Fibroblast of skin of back (primary cell): ENCODE measurements around the gene VRK3.
"Not testable (repeated sequence)": the region's sequence is repeated elsewhere in the genome, so short reads cannot be mapped to it uniquely, and the experiment has no call there.

Experiments used
- DNase-seq: peaks from one replicate; pipeline ENCODE4 v3.0.0-alpha.2; 2013

Gene VRK3

DNA sequence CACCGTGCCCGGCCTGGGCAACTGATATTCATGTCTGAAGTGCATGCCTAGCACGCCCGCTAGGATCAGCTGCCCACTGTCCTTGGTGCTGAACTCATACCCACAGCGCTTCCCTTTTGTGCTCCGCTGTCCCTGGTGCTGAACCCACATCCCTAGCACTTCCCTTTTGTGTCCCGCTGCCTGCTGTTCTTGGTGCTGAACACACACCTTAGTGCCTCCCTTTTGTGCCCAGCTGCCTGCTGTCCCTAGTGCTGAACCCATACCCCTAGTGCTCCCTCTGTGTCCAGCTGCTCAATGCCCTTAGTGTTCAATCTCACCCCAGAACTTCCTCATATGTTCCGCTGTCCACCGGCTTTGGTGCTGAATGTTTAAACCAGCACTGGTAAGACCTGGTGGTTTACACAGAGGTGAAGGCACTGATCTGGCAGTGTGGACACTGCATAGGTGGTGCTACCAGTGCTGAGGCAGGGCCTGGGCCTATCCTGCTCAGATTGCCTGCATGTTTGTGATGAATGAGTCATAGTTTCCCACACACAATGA is 37.9 kb downstream of the VRK3 start:
- DNase-seq, result peak; percentile 89

DNA sequence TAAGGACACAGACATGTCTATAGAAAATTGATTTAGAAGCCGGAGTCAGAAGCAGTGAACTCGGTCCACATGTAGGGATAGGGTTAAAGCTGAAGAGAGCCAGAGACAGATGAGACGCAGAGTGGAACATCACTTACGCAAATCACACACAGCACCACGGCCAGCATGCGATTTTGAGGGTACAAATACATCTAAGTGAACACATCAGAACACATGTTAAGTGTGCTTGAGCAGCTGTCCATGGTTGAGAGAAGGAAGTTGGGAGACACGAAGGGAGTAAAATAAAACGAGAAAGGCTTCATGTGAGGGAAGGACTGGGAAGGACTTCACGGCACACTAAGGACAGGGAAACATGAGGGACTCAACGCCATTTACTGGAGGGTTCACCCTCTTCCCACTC is 38.8 kb downstream of the VRK3 start:
- DNase-seq, result no peak

DNA sequence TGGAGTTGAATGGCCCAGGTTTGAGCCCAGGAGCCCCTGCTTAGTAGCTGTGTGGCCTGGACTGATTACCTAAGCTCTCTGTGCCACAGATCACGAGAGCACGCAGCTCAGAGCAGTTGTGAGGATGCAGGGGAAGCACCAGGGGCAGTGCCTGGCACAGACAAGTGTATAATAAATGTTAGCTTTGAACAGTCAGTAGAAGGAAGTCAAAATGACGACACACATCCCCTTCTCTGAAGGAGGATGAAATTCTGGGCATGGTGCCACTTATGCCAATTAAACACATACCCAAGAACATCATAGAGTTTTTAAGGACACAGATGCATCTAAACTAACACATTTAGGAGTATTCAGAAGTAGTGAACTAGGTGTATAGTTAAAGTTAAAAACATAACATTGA is 39.3 kb downstream of the VRK3 start:
- peak; percentile 6 for DNase-seq

DNA sequence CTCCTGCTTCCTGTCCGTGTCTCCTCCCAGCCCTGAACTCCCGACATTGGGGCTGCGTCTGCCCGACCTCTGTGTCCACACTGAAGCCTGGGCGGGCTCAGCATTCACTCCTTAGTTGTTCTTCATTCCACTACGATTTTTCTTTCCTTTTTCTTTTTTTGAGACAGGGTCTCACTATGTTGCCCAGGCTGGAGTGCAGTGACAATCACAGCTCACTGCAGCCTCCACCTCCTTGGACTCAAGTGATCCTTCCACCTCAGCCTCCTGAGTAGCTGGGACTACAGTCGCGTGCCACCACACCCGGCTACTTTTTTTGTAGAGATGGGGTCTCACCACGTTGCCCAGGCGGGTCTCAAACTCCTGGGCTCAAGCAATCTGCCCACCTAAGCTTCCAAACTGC is 40.7 kb downstream of the VRK3 start:
- no peak for DNase-seq

DNA sequence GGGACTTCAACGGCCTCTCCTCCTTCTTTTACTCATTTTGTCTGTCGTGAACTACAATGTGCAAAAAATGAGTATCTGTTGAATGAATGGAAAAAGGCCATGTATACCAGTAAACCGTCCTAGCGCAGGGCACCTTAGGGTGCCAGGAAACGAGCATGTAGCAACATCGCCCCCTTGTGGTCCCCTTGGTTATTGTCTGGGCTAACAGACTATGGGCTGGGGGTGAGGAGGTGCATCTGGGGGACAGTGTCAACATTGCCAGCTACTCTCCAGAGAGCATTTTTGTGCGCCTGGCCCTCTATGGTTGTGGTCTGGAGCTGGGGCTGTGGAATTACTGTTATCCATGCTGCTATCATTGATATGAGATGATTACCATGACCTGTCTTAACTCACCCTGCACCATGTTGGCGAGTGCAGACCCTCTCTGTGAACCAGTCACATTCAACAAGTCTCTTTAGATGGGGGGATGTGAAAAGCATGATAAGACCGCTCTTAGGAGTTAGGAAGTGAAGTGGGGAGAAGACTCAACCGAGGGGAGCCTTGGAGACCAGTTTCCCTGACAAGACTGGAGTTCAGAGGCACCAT is 41.4 kb downstream of the VRK3 start:
- DNase-seq, result peak; percentile 28

DNA sequence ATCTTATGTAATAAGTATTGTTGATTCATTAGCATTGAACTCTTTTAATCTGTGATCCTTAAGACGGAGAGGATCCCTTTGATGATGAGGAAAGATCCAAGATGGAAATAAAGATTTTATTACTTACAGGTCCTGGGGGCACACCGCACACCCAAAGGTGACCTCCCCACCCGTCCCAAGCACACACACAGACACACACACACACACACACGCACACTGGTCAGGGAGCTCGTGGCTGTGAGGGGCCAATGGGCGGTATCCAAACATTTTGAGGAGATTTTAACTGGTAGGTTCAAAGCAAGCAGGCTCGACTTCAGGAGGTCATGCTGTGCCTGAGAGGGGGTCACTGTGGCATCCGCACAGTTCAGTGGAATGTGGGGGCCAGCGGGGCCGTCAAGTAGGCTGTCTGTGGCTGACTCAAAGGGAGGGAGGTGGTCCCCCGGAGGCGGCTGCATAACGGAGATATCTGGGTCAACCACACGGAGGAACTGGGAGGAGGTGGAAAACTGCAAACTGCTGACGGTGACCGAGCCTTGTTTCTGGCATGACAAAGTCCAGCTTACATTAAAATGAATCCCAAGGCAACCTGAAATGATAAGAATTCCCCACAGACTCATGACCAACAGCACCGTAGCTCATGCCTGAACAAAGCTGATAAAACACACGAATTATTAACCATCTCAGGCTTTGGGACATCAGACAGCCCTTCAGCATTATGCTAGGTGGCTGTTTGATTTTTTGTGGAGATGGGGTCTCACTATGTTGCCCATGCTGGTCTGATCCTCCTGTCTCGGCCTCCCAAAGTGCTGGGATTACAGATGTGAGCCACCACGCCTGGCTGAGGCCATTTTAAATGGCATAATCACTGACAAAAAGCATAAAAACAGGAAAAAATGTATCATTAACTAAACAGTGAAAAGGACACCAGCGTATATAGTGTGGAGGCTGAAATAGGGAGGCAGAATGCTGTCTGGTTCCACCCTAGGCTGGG is 43.3 kb downstream of the VRK3 start:
- DNase-seq, result no peak

DNA sequence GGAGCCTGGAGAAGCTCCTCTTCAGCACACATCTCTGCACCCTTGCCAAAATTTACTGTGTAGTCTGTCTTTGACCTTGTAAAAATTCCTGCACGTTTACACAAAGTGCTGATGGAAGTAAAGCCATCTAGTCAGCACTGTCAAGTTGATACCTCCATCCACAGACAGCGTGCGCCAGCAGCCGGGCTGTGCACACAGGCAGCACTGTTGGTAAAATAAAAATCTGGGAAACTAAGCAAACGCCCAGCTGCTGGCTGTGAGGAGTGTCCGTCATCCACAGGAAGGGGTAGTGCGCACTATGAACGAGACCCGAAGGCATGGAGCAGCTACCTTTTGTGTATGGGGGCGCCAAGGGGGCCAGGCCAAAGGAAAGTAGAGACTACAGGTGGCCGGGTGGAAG is 46.8 kb downstream of the VRK3 start:
- DNase-seq, result no peak

GRCh38 chr19:49977881-49978280 is 47.3 kb downstream of the VRK3 start:
- no peak for DNase-seq

DNA sequence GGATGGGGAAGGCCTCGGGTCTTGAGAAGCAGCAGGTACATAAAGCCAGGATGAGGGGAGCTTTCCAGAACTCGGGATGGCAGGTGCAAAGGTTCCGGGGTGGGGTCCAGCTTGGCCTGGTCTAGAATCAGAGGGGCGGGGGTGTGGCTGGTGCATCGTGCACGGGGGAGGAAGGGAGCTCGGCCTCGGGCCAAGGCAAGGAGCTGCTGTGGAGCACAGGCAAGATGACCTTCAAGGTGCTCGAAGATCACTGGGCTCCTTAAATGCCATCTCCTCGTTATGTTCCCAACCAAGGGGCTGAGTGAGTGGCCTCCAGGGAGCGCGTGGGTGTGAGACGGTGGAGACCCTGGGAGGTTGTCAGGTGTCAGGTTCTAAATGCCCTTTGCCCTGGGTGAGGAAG is 48.1 kb downstream of the VRK3 start:
- no peak for DNase-seq

- no peak for DNase-seq
These were observed 48.7 kb downstream of the VRK3 start for GRCh38 chr19:49976496-49976895.

DNA sequence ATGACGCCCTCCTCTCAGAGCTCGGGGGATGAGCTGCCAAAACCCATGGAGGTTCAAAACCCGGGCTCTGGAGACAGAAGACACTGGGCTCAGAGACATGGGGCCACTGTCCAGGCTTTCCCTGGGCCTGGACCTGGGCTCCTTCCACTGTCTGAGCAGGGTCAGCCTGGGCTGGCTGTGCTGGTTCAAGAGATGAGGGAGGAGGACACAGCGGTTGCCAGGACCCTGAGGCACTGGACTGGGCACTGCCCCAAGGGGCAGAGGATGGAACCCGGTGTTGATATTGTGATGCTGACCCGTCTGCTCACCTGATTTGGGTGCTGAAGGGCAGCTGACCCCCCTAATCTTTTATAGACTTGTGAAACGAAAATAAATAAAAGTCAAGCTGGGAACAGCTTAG is 50.1 kb downstream of the VRK3 start:
- DNase-seq, result no peak

GRCh38 chr19:49973987-49974386 is 51.2 kb downstream of the VRK3 start:
- no peak for DNase-seq

GRCh38 chr19:49972841-49973240 is 52.3 kb downstream of the VRK3 start:
- no peak for DNase-seq

DNA sequence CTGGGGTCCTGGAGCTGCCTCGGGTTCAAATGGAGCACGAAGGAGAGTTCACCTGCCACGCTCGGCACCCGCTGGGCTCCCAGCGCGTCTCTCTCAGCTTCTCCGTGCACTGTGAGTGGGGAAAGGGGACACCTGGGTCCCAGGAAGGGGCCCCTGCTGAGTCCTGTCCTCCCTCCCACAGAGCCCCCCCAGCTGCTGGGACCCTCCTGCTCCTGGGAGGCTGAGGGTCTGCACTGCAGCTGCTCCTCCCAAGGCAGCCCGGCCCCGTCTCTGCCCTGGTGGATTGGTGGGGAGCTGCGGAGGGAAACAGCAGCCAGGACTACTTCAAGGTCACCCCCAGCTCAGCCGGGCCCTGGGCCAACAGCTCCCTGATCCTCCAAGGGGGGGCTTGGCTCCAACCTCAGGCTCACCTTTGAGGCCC is 53.2 kb downstream of the VRK3 start:
- no peak for DNase-seq

DNA sequence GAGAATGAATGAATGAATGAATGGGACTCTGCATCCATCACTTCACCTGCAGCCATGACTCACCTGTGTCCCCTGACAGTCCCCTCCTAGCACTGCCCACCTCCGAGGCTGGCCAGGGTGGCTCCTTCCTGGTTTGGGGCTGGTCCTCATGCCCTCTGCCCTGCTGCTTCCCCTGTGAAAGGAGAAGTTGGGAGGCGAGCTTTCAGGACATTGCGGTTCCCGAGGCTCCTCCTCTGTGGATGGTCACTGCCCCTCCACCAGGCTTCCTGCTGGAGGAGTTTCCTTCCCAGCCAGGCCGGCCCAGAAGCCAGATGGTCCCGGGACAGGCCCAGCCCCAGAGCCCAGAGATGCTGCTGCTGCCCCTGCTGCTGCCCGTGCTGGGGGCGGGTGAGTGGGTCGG is 55.8 kb downstream of the VRK3 start:
- not testable (repeated sequence) for DNase-seq

DNA sequence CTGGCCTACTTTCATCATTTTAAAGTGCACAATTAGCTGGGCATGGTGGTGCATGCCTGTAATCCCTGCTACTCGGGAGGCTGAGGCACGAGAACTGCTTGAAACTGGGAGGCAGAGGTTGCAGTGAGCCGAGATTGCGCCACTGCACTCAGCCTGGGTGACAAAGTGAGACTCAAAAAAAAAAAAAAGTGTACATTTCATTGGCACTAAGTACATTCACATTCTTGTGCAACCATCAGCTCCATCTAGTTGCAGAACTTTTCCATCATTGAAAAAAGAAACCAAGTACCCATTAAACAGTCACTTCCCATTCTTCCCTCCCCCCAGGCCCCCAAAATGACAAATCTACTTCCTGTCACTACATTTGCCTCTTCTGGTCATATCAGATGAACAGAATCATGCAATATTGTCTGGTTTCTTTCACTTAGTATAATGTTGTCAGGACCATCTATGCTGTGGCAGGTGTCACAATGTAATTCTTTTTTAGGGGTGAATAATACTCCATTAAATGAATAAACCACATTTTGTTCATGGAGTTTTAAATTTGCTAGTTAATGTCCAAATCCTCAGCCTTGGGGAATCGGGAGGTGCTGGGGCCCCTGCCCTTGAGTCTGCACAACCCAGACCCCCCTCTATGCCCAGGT is 56.8 kb downstream of the VRK3 start:
- no peak for DNase-seq

DNA sequence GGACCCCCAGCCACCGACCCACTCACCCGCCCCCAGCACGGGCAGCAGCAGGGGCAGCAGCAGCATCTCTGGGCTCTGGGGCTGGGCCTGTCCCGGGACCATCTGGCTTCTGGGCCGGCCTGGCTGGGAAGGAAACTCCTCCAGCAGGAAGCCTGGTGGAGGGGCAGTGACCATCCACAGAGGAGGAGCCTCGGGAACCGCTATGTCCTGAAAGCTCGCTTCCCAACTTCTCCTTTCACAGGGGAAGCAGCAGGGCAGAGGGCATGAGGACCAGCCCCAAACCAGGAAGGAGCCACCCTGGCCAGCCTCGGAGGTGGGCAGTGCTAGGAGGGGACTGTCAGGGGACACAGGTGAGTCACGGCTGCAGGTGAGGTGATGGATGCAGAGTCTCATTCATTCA is 64.2 kb downstream of the VRK3 start, which contains the start of gene SIGLEC11:
SIGLEC11 (minus strand) TSS at position 193 of the 400 bp plus-strand sequence; CDS start at position 102, 91 bp downstream.
- DNase-seq, result not testable (repeated sequence)

DNA sequence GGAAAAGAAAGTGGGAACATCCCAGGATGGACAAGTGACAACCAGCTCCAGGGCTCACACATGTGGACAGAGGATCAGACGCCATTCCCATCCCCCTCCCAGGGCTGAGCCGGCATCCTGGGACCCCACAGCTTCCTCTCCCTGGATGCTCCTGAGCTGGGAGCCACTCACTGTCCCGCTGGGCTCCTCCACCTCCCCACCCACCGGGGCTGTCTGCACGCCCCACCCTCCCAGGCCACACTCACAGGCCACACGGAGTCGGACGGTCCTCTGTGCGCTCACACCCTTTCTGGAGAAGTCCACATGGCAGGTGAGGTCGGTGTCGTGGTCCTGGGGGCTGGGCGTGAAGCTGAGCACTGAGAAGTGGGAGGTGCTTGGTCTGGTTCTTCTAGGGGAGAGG is 65.3 kb downstream of the VRK3 start:
- DNase-seq, result not testable (repeated sequence)

- not testable (repeated sequence) for DNase-seq
These were observed 66.6 kb downstream of the VRK3 start for GRCh38 chr19:49958596-49958995.

DNA sequence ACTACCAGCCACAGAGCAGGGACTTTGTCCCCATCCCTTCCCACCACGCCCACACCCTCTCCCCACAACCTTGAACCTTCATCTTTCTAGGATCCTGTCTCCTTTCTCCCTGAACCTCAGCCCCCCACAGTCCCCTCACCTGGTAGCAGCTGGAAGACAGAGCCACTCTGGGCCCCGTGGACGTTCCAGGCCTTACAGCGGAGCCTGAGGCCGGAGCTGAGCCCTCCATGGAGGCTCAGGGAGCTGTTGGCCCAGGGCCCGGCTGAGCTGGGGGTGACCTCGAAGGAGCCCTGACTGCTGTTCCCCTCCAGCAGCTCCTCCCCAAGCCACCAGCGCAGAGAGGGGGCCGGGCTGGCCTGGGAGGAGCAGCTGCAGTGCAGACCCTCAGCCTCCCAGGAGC is 67.0 kb downstream of the VRK3 start:
- DNase-seq, result not testable (repeated sequence)

DNA sequence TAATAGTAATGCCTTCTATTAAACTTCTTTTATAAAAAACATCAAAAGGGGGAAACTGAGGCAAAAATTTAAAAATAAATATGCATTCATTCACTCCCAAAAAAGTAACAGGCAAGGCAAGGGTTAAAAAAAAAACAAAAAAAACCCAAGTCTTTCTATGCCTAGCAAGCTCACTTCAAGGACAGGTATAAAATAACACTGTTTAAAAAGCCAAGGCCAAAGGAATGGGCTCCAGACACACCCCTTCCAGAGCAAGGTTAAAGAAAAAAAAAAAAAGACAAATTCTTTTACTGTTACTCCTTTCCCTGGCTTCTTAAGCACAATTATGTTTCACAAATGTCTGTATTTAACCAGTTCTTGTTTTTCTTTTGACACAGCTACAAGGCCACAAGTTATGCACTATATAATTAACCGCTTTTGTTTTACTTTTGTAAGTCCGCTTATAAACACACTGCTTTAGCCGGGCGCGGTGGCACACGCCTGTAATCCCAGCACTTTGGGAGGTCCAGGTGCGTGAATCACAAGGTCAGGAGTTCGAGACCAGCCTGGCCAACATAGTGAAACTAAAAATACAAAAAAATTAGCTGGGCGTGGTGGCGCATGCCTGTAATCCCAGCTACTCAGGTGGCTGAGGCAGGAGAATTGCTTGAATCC is 67.8 kb downstream of the VRK3 start:
- DNase-seq, result no peak

GRCh38 chr19:49956115-49956495 is 69.1 kb downstream of the VRK3 start:
- DNase-seq, result no peak

GRCh38 chr19:49954933-49955332 is 70.2 kb downstream of the VRK3 start:
- DNase-seq, result no peak
